Activated naive CD4-positive, alpha-beta T cell treated with anti-CD3 and anti-CD28 coated beads for 36 hours (primary cell): ENCODE measurements around the gene KMT2C. TPM values are rescaled to one million over a fixed set of nuclear protein-coding genes. Genes with fewer than 3 reads are reported as not detected.
"Not testable (repeated sequence)": the region's sequence is repeated elsewhere in the genome, so short reads cannot be mapped to it uniquely, and the experiment has no call there.

Source experiments
- CTCF ChIA-PET: fragments of 350-600 bp; sonication (Branson Sonifier 250); formaldehyde crosslinking; loops from one replicate; lab custom pipeline; 2021; ENCODE audit warnings: antibody characterized with exemption; lab: Charles Lee
- DNase-seq: peaks from one replicate; pipeline ENCODE4 v3.0.0-alpha.2; 2020
- H3K27ac Mint-ChIP-seq: one replicate; pipeline ENCODE4 v1.8.0; 2021; ENCODE audit warnings: mild to moderate bottlenecking, mixed read lengths
- H3K27me3 Mint-ChIP-seq: one replicate; pipeline ENCODE4 v1.8.0; 2021; ENCODE audit warnings: low read depth, mixed read lengths
- H3K36me3 Mint-ChIP-seq: one replicate; pipeline ENCODE4 v1.8.0; 2021; ENCODE audit warnings: low read depth, mixed read lengths
- H3K4me1 Mint-ChIP-seq: one replicate; pipeline ENCODE4 v1.8.0; 2021; ENCODE audit warnings: low read depth, mixed read lengths
- H3K4me3 Mint-ChIP-seq: one replicate; pipeline ENCODE4 v1.8.0; 2021; ENCODE audit warnings: mild to moderate bottlenecking, moderate library complexity, mixed read lengths
- H3K9me3 Mint-ChIP-seq: one replicate; pipeline ENCODE4 v1.8.0; 2021; ENCODE audit warnings: mixed read lengths
- intact Hi-C: fragments of 100-400 bp; cut with micrococcal nuclease; formaldehyde crosslinking; loops from one replicate; pipeline ENCODE4 v1.15.1; 2023
- total RNA-seq, 2 experiments: library from RNA; stranded (reverse); gene quantifications; one replicate each; pipeline ENCODE4 v1.2.3, GENCODE V29; 2021

Gene KMT2C
- total RNA-seq, 2 experiments from 2014 or later, result 33.8 to 36.1 TPM

GRCh38 chr7:152259645-152260044 lies 176.2 kb downstream of the KMT2C start:
- CTCF ChIA-PET, H3K4me3 Mint-ChIP-seq, DNase-seq, H3K4me1 Mint-ChIP-seq, H3K27ac Mint-ChIP-seq, H3K9me3 Mint-ChIP-seq, H3K27me3 Mint-ChIP-seq, intact Hi-C loops: not testable (repeated sequence)
- H3K36me3 Mint-ChIP-seq, result peaks cover 16% of the 10 kb centered on the region

GRCh38 chr7:152247851-152248250 lies 188.0 kb downstream of the KMT2C start:
- DNase-seq, H3K9me3 Mint-ChIP-seq, intact Hi-C loops, H3K27ac Mint-ChIP-seq, H3K27me3 Mint-ChIP-seq, H3K4me1 Mint-ChIP-seq, H3K4me3 Mint-ChIP-seq, CTCF ChIA-PET: not testable (repeated sequence)
- H3K36me3 Mint-ChIP-seq, result peaks cover 15% of the 10 kb centered on the region

GRCh38 chr7:152245417-152245816 lies 190.4 kb downstream of the KMT2C start:
- H3K27ac Mint-ChIP-seq, H3K4me1 Mint-ChIP-seq, H3K9me3 Mint-ChIP-seq, intact Hi-C loops, CTCF ChIA-PET, H3K4me3 Mint-ChIP-seq, DNase-seq, H3K36me3 Mint-ChIP-seq, H3K27me3 Mint-ChIP-seq: not testable (repeated sequence)

- DNase-seq, H3K9me3 Mint-ChIP-seq, H3K27ac Mint-ChIP-seq, intact Hi-C loops, H3K36me3 Mint-ChIP-seq, H3K4me3 Mint-ChIP-seq, H3K27me3 Mint-ChIP-seq, H3K4me1 Mint-ChIP-seq: not testable (repeated sequence)
- CTCF ChIA-PET, result interaction anchor here (0.6 kb wide), 1 partner anchor 199 kb away, joined by 3 read pairs; no protein-coding TSS in a partner anchor
Observed at GRCh38 chr7:152243464-152243863, 192.3 kb downstream of the KMT2C start.

- H3K27ac Mint-ChIP-seq, DNase-seq, H3K36me3 Mint-ChIP-seq, H3K4me3 Mint-ChIP-seq, CTCF ChIA-PET, intact Hi-C loops, H3K9me3 Mint-ChIP-seq, H3K4me1 Mint-ChIP-seq, H3K27me3 Mint-ChIP-seq: not testable (repeated sequence)
Observed at GRCh38 chr7:152241301-152241700, 194.5 kb downstream of the KMT2C start.

- H3K27me3 Mint-ChIP-seq, H3K4me1 Mint-ChIP-seq, H3K36me3 Mint-ChIP-seq, H3K9me3 Mint-ChIP-seq, H3K4me3 Mint-ChIP-seq, DNase-seq, H3K27ac Mint-ChIP-seq, CTCF ChIA-PET, intact Hi-C loops: not testable (repeated sequence)
Observed at GRCh38 chr7:152236306-152236705, 199.5 kb downstream of the KMT2C start.

- CTCF ChIA-PET, H3K4me3 Mint-ChIP-seq: not testable (repeated sequence)
Observed at GRCh38 chr7:152234421-152234820, 201.4 kb downstream of the KMT2C start.

GRCh38 chr7:152231089-152231488 lies 204.7 kb downstream of the KMT2C start:
- intact Hi-C loops, result no loop called here
- no peaks in the 10 kb centered on the region for H3K4me1 Mint-ChIP-seq
- no peak for DNase-seq
- no peak overlapping the region for H3K27ac Mint-ChIP-seq
- H3K36me3 Mint-ChIP-seq, result peaks cover 13% of the 10 kb centered on the region
- H3K9me3 Mint-ChIP-seq, result no peaks in the 10 kb centered on the region
- H3K4me3 Mint-ChIP-seq, result no peak overlapping the region
- CTCF ChIA-PET, result no interaction called here
- no peaks in the 10 kb centered on the region for H3K27me3 Mint-ChIP-seq

More at GRCh38 chr7:152234421-152234820, 201.4 kb downstream of the KMT2C start:
- DNase-seq, H3K27me3 Mint-ChIP-seq, H3K4me1 Mint-ChIP-seq, intact Hi-C loops, H3K27ac Mint-ChIP-seq, H3K9me3 Mint-ChIP-seq, H3K36me3 Mint-ChIP-seq: not testable (repeated sequence)

- H3K27ac Mint-ChIP-seq, H3K9me3 Mint-ChIP-seq, CTCF ChIA-PET, DNase-seq, H3K36me3 Mint-ChIP-seq, H3K4me1 Mint-ChIP-seq, intact Hi-C loops, H3K27me3 Mint-ChIP-seq, H3K4me3 Mint-ChIP-seq: not testable (repeated sequence)
Observed at GRCh38 chr7:152219556-152219955, 216.2 kb downstream of the KMT2C start.

- intact Hi-C loops, H3K4me1 Mint-ChIP-seq, H3K4me3 Mint-ChIP-seq, CTCF ChIA-PET, H3K27ac Mint-ChIP-seq, DNase-seq, H3K9me3 Mint-ChIP-seq, H3K27me3 Mint-ChIP-seq: not testable (repeated sequence)
- peaks cover 10% of the 10 kb centered on the region for H3K36me3 Mint-ChIP-seq
Observed at GRCh38 chr7:152208766-152209165, 227.0 kb downstream of the KMT2C start.

GRCh38 chr7:152204417-152204816 lies 231.4 kb downstream of the KMT2C start:
- DNase-seq, H3K4me3 Mint-ChIP-seq, H3K27me3 Mint-ChIP-seq, H3K36me3 Mint-ChIP-seq, H3K4me1 Mint-ChIP-seq, H3K27ac Mint-ChIP-seq, H3K9me3 Mint-ChIP-seq, intact Hi-C loops: not testable (repeated sequence)
- CTCF ChIA-PET, result interaction anchor here (0.9 kb wide), 1 partner anchor 9 kb away, joined by 5 read pairs; no protein-coding TSS in a partner anchor

- no peaks in the 10 kb centered on the region for H3K27me3 Mint-ChIP-seq
- CTCF ChIA-PET, result interaction anchor here (0.6 kb wide), 1 partner anchor 98 kb away, joined by 4 read pairs; no protein-coding TSS in a partner anchor
- no peaks in the 10 kb centered on the region for H3K4me1 Mint-ChIP-seq
- peaks cover 13% of the 10 kb centered on the region for H3K36me3 Mint-ChIP-seq
- intact Hi-C loops, result no loop called here
- H3K27ac Mint-ChIP-seq, result no peak overlapping the region
- DNase-seq, result no peak
- H3K4me3 Mint-ChIP-seq, result no peak overlapping the region
- H3K9me3 Mint-ChIP-seq, result no peaks in the 10 kb centered on the region
Observed at GRCh38 chr7:152203095-152203494, 232.7 kb downstream of the KMT2C start.

- H3K4me1 Mint-ChIP-seq, result no peaks in the 10 kb centered on the region
- CTCF ChIA-PET, result no interaction called here
- DNase-seq, result no peak
- no peaks in the 10 kb centered on the region for H3K9me3 Mint-ChIP-seq
- no peak overlapping the region for H3K27ac Mint-ChIP-seq
- H3K36me3 Mint-ChIP-seq, result peaks cover 16% of the 10 kb centered on the region
- intact Hi-C loops, result no loop called here
- H3K27me3 Mint-ChIP-seq, result no peaks in the 10 kb centered on the region
- no peak overlapping the region for H3K4me3 Mint-ChIP-seq
Observed at GRCh38 chr7:152202056-152202455, 233.7 kb downstream of the KMT2C start.
